IPS DF 6.9 (cell line): ENCODE results near the gene SLC28A1.
"Not testable (repeated sequence)": the region's sequence is repeated elsewhere in the genome, so short reads cannot be mapped to it uniquely, and the experiment has no call there.

Experiments used
- DNase-seq: peaks from one replicate; pipeline ENCODE4 v3.0.0-alpha.2; 2013; ENCODE audit warnings: low read depth, low spot score
- H3K27ac ChIP-seq: one replicate; pipeline ENCODE4 v1.5.1; 2013; ENCODE audit warnings: low read length, control low read depth
- H3K27me3 ChIP-seq: 2 replicates; pipeline ENCODE4 v1.6.1; 2013; ENCODE audit warnings: mild to moderate bottlenecking, low read length; ENCODE audit not compliant: control insufficient read depth, insufficient read depth
- H3K36me3 ChIP-seq: 2 replicates; pipeline ENCODE4 v1.6.1; 2013; ENCODE audit warnings: low read length; ENCODE audit not compliant: control insufficient read depth, insufficient read depth
- H3K4me1 ChIP-seq: 2 replicates; pipeline ENCODE4 v1.6.1; 2013; ENCODE audit warnings: low read length; ENCODE audit not compliant: control insufficient read depth, insufficient read depth
- H3K4me3 ChIP-seq: 2 replicates; pipeline ENCODE4 v1.5.1; 2013; ENCODE audit warnings: mild to moderate bottlenecking, low read length
- H3K9me3 ChIP-seq: 2 replicates; pipeline ENCODE4 v1.6.1; 2013; ENCODE audit warnings: low read length, inconsistent platforms; ENCODE audit not compliant: control insufficient read depth, insufficient read depth
- WGBS: extraction: QIAGEN DNeasy Blood & Tissue Kit; methylation state at CpG from one replicate; pipeline ENCODE4 v1.1.7; 2013; ENCODE audit warnings: mixed read lengths, missing lambda C conversion rate; ENCODE audit not compliant: insufficient read length, insufficient coverage; 5-methylcytosine and 5-hydroxymethylcytosine counted together

Gene SLC28A1

GRCh38 chr15:84883916-84884781, at the start of gene SLC28A1:
SLC28A1 (plus strand) TSS chr15:84884662; CDS start chr15:84887761, 3,099 bp downstream.
- whole genome bisulfite sequencing: no CpG with 5 or more reads among the region's 11 CpGs
- no peaks in the 10 kb centered on the region; the same call in 1 of the 2 replicates for H3K4me1 ChIP-seq
- H3K9me3 ChIP-seq: no peaks in the 10 kb centered on the region
- no peak for DNase-seq
- no peak within 1 kb of the TSS for H3K27ac ChIP-seq
- H3K27me3 ChIP-seq: no peaks in the 10 kb centered on the region
- no peak within 1 kb of the TSS for H3K4me3 ChIP-seq
- H3K36me3 ChIP-seq: no peaks in the 10 kb centered on the region

GRCh38 chr15:84834969-84835368, 49.5 kb upstream of the SLC28A1 start:
- no CpG with 5 or more reads among the region's 5 CpGs for WGBS
- DNase-seq: no peak
- Histone ChIP-seq H3K9me3 (no peaks in the 10 kb centered on the region), H3K27me3 (no peaks in the 10 kb centered on the region), H3K4me3 (no peak overlapping the region), H3K36me3 (peaks cover 19% of the 10 kb centered on the region), H3K27ac (no peak overlapping the region), H3K4me1 (no peaks in the 10 kb centered on the region)

GRCh38 chr15:84835661-84836337, 48.7 kb upstream of the SLC28A1 start:
- Histone ChIP-seq H3K36me3 (peaks cover 22% of the 10 kb centered on the region), H3K4me3 (no peak overlapping the region), H3K27ac (no peak overlapping the region), H3K4me1 (no peaks in the 10 kb centered on the region), H3K27me3 (no peaks in the 10 kb centered on the region), H3K9me3 (no peaks in the 10 kb centered on the region)
- no CpG with 5 or more reads among the region's 5 CpGs for WGBS
- DNase-seq: no peak

GRCh38 chr15:84836844-84837243, 47.6 kb upstream of the SLC28A1 start:
- no CpG with 5 or more reads among the region's 1 CpG for WGBS
- no peak for DNase-seq
- no peaks in the 10 kb centered on the region for H3K4me1 ChIP-seq
- H3K4me3 ChIP-seq: no peak overlapping the region
- H3K36me3 ChIP-seq: peaks cover 22% of the 10 kb centered on the region
- H3K27me3 ChIP-seq: no peaks in the 10 kb centered on the region
- H3K9me3 ChIP-seq: no peaks in the 10 kb centered on the region
- H3K27ac ChIP-seq: no peak overlapping the region

GRCh38 chr15:84839714-84840113, 44.7 kb upstream of the SLC28A1 start:
- Histone ChIP-seq H3K27ac (no peak overlapping the region), H3K4me3 (no peak overlapping the region), H3K27me3 (no peaks in the 10 kb centered on the region), H3K9me3 (no peaks in the 10 kb centered on the region), H3K36me3 (peaks cover 11% of the 10 kb centered on the region; the same call in 1 of the 2 replicates), H3K4me1 (no peaks in the 10 kb centered on the region)
- no CpG with 5 or more reads among the region's 23 CpGs for WGBS
- DNase-seq: no peak

GRCh38 chr15:84840255-84840654, 44.2 kb upstream of the SLC28A1 start:
- H3K4me1 ChIP-seq: no peaks in the 10 kb centered on the region
- H3K27ac ChIP-seq: no peak overlapping the region
- H3K36me3 ChIP-seq: peaks cover 11% of the 10 kb centered on the region; the same call in 1 of the 2 replicates
- no CpG with 5 or more reads among the region's 10 CpGs for WGBS
- H3K27me3 ChIP-seq: no peaks in the 10 kb centered on the region
- H3K4me3 ChIP-seq: no peak overlapping the region
- DNase-seq: no peak
- no peaks in the 10 kb centered on the region for H3K9me3 ChIP-seq

- no peak overlapping the region for H3K4me3 ChIP-seq
- no peaks in the 10 kb centered on the region for H3K4me1 ChIP-seq
- no peaks in the 10 kb centered on the region for H3K9me3 ChIP-seq
- no CpG with 5 or more reads among the region's 12 CpGs for WGBS
- H3K36me3 ChIP-seq: peaks cover 10% of the 10 kb centered on the region; the same call in 1 of the 2 replicates
- no peak overlapping the region for H3K27ac ChIP-seq
- no peaks in the 10 kb centered on the region for H3K27me3 ChIP-seq
- DNase-seq: no peak
These were observed 43.6 kb upstream of the SLC28A1 start for GRCh38 chr15:84840741-84841429.

GRCh38 chr15:84842781-84843180, 41.7 kb upstream of the SLC28A1 start:
- Histone ChIP-seq H3K4me3 (no peak overlapping the region), H3K9me3 (no peaks in the 10 kb centered on the region), H3K27me3 (no peaks in the 10 kb centered on the region), H3K36me3 (peaks cover 8% of the 10 kb centered on the region; the same call in 1 of the 2 replicates), H3K4me1 (no peaks in the 10 kb centered on the region), H3K27ac (no peak overlapping the region)
- no peak for DNase-seq
- WGBS: no CpG with 5 or more reads among the region's 1 CpG

GRCh38 chr15:84844964-84845363, 39.5 kb upstream of the SLC28A1 start:
- H3K36me3 ChIP-seq: peaks cover 4% of the 10 kb centered on the region; the same call in 1 of the 2 replicates
- no peaks in the 10 kb centered on the region for H3K4me1 ChIP-seq
- no peak overlapping the region for H3K4me3 ChIP-seq
- H3K27me3 ChIP-seq: no peaks in the 10 kb centered on the region
- no peak for DNase-seq
- no peak overlapping the region for H3K27ac ChIP-seq
- H3K9me3 ChIP-seq: no peaks in the 10 kb centered on the region
- no CpG with 5 or more reads among the region's 2 CpGs for WGBS

- WGBS: no CpG with 5 or more reads among the region's 7 CpGs
- not testable (repeated sequence) for H3K9me3 ChIP-seq, H3K27ac ChIP-seq, H3K4me3 ChIP-seq, H3K36me3 ChIP-seq, H3K27me3 ChIP-seq, H3K4me1 ChIP-seq
- peak; percentile 48 for DNase-seq
These were observed 38.8 kb upstream of the SLC28A1 start for GRCh38 chr15:84845631-84846030.
